GM12865 (cell line): Measurements from ENCODE around the gene BAHCC1.
A peak's percentile ranks its signal among the peaks of the same experiment; 100 is the strongest.

Experiments
- DNase-seq: peaks from one replicate; pipeline ENCODE4 v3.0.0; 2010; ENCODE audit warnings: low read depth
- H3K4me3 ChIP-seq: 2 replicates; pipeline ENCODE4 v1.5.1; 2011; ENCODE audit warnings: mild to moderate bottlenecking, low read depth, low read length, control low read depth
- CTCF ChIP-seq: IDR thresholded peaks from 2 replicates; pipeline ENCODE4 v1.5.1; 2011; ENCODE audit warnings: low read length, control low read depth, low read depth, inconsistent platforms; ENCODE audit not compliant: insufficient read depth; ENCODE audit errors: missing control alignments

Gene BAHCC1

GRCh38 chr17:81498953-81499600 lies 103.8 kb downstream of the BAHCC1 start:
- DNase-seq = no peak
- H3K4me3 ChIP-seq = no peak overlapping the region
- TF ChIP-seq CTCF = no peak

- DNase-seq = no peak
- H3K4me3 ChIP-seq = no peak overlapping the region
- TF ChIP-seq CTCF = no peak
Observed at GRCh38 chr17:81499601-81499970, 104.3 kb downstream of the BAHCC1 start.

- no peak for DNase-seq
- no peak overlapping the region for H3K4me3 ChIP-seq
- no peak for TF ChIP-seq CTCF
Observed at GRCh38 chr17:81500047-81500446, 104.8 kb downstream of the BAHCC1 start.

- H3K4me3 ChIP-seq = no peak overlapping the region
- no peak for DNase-seq
- TF ChIP-seq CTCF = no peak
Observed at GRCh38 chr17:81502471-81503017, 107.3 kb downstream of the BAHCC1 start.

GRCh38 chr17:81503619-81504018 lies 108.4 kb downstream of the BAHCC1 start:
- no peak for DNase-seq
- H3K4me3 ChIP-seq = no peak overlapping the region
- no peak for TF ChIP-seq CTCF

GRCh38 chr17:81508639-81509206 lies 113.5 kb downstream of the BAHCC1 start:
- TF ChIP-seq CTCF = no peak
- peak overlapping the region; percentile 89; the same call in 1 of the 2 replicates for H3K4me3 ChIP-seq
- DNase-seq = peak; percentile 82
